VCaP (cell line): ENCODE data around the gene ADGRG2.

Source experiments
- H3K27ac ChIP-seq: fragments of 450-650 bp; 2 replicates; pipeline ENCODE4 v1.5.1; 2017
- CTCF ChIP-seq: fragments of 450-650 bp; conservative IDR thresholded peaks from 2 replicates; pipeline ENCODE4 v1.5.1; 2017; ENCODE audit warnings: mild to moderate bottlenecking, moderate library complexity

Gene ADGRG2

GRCh38 chrX:18944482-18944881, 177.8 kb downstream of the ADGRG2 start:
- TF ChIP-seq CTCF, result no peak
- no peak overlapping the region for H3K27ac ChIP-seq

- no peak overlapping the region for H3K27ac ChIP-seq
- no peak for TF ChIP-seq CTCF
Measured at GRCh38 chrX:18941896-18942295, 180.4 kb downstream of the ADGRG2 start.
